ENCODE measurements around the gene KLF9.

Gene KLF9

GRCh38 chr9:70412832-70413463 lies 1.5 kb downstream of the KLF9 start:
- no peaks in the 10 kb centered on the region for H3K36me3 ChIP-seq (ENCODE audit: control insufficient read depth in 2 of 2, insufficient read depth in 1 of 2, low read length in 2 of 2)
- ChIA-PET POLR2A (interaction anchor here (0.5 to 1.9 kb wide), 5 partner anchors 8 to 189 kb away, joined by 3 to 16 read pairs (median 10); no protein-coding TSS in a partner anchor), CTCF (interaction anchor here (0.7 kb wide), 1 partner anchor 9 kb away, joined by 3 read pairs; no protein-coding TSS in a partner anchor)
- no peaks in the 10 kb centered on the region for H3K9me3 ChIP-seq (ENCODE audit: control insufficient read depth, insufficient read depth, low read depth, low read length)
- H3K4me3 ChIP-seq (ENCODE audit: low read depth, low read length): peak overlapping the region; percentile 94
- H3K27ac ChIP-seq (ENCODE audit: extremely low read depth, low read depth, low read length): peak overlapping the region; percentile 79
- H3K4me1 ChIP-seq (ENCODE audit: control insufficient read depth, insufficient read depth, low read length): peaks cover 4% of the 10 kb centered on the region; the same call in 1 of the 2 replicates
- TF ChIP-seq, protein P1, sequence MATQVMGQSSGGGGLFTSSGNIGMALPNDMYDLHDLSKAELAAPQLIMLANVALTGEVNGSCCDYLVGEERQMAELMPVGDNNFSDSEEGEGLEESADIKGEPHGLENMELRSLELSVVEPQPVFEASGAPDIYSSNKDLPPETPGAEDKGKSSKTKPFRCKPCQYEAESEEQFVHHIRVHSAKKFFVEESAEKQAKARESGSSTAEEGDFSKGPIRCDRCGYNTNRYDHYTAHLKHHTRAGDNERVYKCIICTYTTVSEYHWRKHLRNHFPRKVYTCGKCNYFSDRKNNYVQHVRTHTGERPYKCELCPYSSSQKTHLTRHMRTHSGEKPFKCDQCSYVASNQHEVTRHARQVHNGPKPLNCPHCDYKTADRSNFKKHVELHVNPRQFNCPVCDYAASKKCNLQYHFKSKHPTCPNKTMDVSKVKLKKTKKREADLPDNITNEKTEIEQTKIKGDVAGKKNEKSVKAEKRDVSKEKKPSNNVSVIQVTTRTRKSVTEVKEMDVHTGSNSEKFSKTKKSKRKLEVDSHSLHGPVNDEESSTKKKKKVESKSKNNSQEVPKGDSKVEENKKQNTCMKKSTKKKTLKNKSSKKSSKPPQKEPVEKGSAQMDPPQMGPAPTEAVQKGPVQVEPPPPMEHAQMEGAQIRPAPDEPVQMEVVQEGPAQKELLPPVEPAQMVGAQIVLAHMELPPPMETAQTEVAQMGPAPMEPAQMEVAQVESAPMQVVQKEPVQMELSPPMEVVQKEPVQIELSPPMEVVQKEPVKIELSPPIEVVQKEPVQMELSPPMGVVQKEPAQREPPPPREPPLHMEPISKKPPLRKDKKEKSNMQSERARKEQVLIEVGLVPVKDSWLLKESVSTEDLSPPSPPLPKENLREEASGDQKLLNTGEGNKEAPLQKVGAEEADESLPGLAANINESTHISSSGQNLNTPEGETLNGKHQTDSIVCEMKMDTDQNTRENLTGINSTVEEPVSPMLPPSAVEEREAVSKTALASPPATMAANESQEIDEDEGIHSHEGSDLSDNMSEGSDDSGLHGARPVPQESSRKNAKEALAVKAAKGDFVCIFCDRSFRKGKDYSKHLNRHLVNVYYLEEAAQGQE (tag by site-specific recombination; IDR thresholded peaks at IDR 0.05): 0 out of 2 replicates have a peak, but pooled peaks have one; percentile 15
- TF ChIP-seq, protein P2, sequence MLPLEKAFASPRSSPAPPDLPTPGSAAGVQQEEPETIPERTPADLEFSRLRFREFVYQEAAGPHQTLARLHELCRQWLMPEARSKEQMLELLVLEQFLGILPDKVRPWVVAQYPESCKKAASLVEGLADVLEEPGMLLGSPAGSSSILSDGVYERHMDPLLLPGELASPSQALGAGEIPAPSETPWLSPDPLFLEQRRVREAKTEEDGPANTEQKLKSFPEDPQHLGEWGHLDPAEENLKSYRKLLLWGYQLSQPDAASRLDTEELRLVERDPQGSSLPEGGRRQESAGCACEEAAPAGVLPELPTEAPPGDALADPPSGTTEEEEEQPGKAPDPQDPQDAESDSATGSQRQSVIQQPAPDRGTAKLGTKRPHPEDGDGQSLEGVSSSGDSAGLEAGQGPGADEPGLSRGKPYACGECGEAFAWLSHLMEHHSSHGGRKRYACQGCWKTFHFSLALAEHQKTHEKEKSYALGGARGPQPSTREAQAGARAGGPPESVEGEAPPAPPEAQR (tag by site-specific recombination; IDR thresholded peaks at IDR 0.05): no peak
- TF ChIP-seq ZBTB8A (tag by site-specific recombination; IDR thresholded peaks at IDR 0.05) (peak; percentile 74), YY1 (tag by site-specific recombination; IDR thresholded peaks at IDR 0.05) (no peak), ZNF366 (tag by site-specific recombination; conservative IDR thresholded peaks at IDR 0.05) (peak; percentile 49), ZBTB20 (tag by site-specific recombination; IDR thresholded peaks at IDR 0.05) (peak; percentile 57), OSR2 (tag by site-specific recombination; IDR thresholded peaks at IDR 0.05) (peak; percentile 55; the same call in 1 of the 2 replicates), ZNF2 (tag by site-specific recombination; IDR thresholded peaks at IDR 0.05) (0 out of 2 replicates have a peak, but pooled peaks have one; percentile 47), EGR2 (tag by site-specific recombination; IDR thresholded peaks at IDR 0.05; ENCODE audit: low read depth) (0 out of 2 replicates have a peak, but pooled peaks have one; percentile 4), KLF9 (tag by site-specific recombination; IDR thresholded peaks at IDR 0.05; ENCODE audit: low read depth) (peak; percentile 44; the same call in 1 of the 2 replicates), SALL2 (tag by site-specific recombination; IDR thresholded peaks at IDR 0.05; ENCODE audit: borderline replicate concordance) (no peak), ZNF510 (tag by site-specific recombination; IDR thresholded peaks at IDR 0.05; ENCODE audit: insufficient replicate concordance) (no peak), ZNF777 (tag by site-specific recombination; IDR thresholded peaks at IDR 0.05; ENCODE audit: borderline replicate concordance) (peak; percentile 40; the same call in 1 of the 2 replicates), BCL11B (tag by site-specific recombination; IDR thresholded peaks at IDR 0.05; ENCODE audit: low read depth) (peak; percentile 46; the same call in 1 of the 2 replicates), ZEB2 (tag by site-specific recombination; IDR thresholded peaks at IDR 0.05) (peak; percentile 86), IKZF3 (tag by site-specific recombination; IDR thresholded peaks at IDR 0.05) (peak; percentile 62), HOXC10 (CRISPR knock-in tag; IDR thresholded peaks at IDR 0.05) (no peak), ZNF114 (tag by site-specific recombination; IDR thresholded peaks at IDR 0.05) (no peak), PRDM1 (tag by site-specific recombination; IDR thresholded peaks at IDR 0.05) (0 out of 2 replicates have a peak, but pooled peaks have one; percentile 53), SP2 (tag by site-specific recombination; IDR thresholded peaks at IDR 0.05) (peak; percentile 50), ZNF600 (tag by site-specific recombination; IDR thresholded peaks at IDR 0.05) (peak; percentile 82), KLF8 (tag by site-specific recombination; IDR thresholded peaks at IDR 0.05) (0 out of 2 replicates have a peak, but pooled peaks have one; percentile 0), ZNF707 (tag by site-specific recombination; IDR thresholded peaks at IDR 0.05) (no peak), ZNF398 (tag by site-specific recombination; IDR thresholded peaks at IDR 0.05) (peak; percentile 33; the same call in 1 of the 2 replicates)
- TF ChIP-seq, protein P3, sequence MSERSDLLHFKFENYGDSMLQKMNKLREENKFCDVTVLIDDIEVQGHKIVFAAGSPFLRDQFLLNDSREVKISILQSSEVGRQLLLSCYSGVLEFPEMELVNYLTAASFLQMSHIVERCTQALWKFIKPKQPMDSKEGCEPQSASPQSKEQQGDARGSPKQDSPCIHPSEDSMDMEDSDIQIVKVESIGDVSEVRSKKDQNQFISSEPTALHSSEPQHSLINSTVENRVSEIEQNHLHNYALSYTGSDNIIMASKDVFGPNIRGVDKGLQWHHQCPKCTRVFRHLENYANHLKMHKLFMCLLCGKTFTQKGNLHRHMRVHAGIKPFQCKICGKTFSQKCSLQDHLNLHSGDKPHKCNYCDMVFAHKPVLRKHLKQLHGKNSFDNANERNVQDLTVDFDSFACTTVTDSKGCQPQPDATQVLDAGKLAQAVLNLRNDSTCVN (tag by site-specific recombination; optimal IDR thresholded peaks at IDR 0.05): peak; percentile 67
- TF ChIP-seq, protein P4, sequence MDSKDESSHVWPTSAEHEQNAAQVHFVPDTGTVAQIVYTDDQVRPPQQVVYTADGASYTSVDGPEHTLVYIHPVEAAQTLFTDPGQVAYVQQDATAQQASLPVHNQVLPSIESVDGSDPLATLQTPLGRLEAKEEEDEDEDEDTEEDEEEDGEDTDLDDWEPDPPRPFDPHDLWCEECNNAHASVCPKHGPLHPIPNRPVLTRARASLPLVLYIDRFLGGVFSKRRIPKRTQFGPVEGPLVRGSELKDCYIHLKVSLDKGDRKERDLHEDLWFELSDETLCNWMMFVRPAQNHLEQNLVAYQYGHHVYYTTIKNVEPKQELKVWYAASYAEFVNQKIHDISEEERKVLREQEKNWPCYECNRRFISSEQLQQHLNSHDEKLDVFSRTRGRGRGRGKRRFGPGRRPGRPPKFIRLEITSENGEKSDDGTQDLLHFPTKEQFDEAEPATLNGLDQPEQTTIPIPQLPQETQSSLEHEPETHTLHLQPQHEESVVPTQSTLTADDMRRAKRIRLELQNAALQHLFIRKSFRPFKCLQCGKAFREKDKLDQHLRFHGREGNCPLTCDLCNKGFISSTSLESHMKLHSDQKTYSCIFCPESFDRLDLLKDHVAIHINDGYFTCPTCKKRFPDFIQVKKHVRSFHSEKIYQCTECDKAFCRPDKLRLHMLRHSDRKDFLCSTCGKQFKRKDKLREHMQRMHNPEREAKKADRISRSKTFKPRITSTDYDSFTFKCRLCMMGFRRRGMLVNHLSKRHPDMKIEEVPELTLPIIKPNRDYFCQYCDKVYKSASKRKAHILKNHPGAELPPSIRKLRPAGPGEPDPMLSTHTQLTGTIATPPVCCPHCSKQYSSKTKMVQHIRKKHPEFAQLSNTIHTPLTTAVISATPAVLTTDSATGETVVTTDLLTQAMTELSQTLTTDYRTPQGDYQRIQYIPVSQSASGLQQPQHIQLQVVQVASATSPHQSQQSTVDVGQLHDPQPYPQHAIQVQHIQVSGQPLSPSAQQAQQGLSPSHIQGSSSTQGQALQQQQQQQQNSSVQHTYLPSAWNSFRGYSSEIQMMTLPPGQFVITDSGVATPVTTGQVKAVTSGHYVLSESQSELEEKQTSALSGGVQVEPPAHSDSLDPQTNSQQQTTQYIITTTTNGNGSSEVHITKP (tag by site-specific recombination; IDR thresholded peaks at IDR 0.05): peak; percentile 10; the same call in 1 of the 2 replicates

All from HEK293 (cell line).